Calu3 (cell line): ENCODE measurements around the gene AOAH. TPM values are rescaled to one million over a fixed set of nuclear protein-coding genes. Genes with fewer than 3 reads are reported as not detected.

ENCODE experiments used
- BruUV-seq: library from RNA; stranded (reverse); fragments of 400-500 nt; replicated peaks from 2 replicates; lab custom pipeline; 2021; lab: Mats Ljungman, UMichigan
- CTCF ChIA-PET: fragments of 300-600 bp; sonication (Branson Sonifier 250); formaldehyde crosslinking; loops from one replicate; lab custom pipeline; 2022; ENCODE audit warnings: antibody characterized with exemption; lab: Charles Lee
- DNase-seq: peaks from one replicate; pipeline ENCODE4 v3.0.0; 2022
- H3K27ac Mint-ChIP-seq: one replicate; pipeline ENCODE4 v1.8.0; 2022; ENCODE audit warnings: mixed read lengths; ENCODE audit not compliant: unreplicated experiment
- H3K27me3 Mint-ChIP-seq: one replicate; pipeline ENCODE4 v1.8.0; 2022; ENCODE audit warnings: mixed read lengths; ENCODE audit not compliant: unreplicated experiment
- H3K36me3 Mint-ChIP-seq: one replicate; pipeline ENCODE4 v1.8.0; 2022; ENCODE audit warnings: mild to moderate bottlenecking, moderate library complexity, mixed read lengths; ENCODE audit not compliant: insufficient read depth, unreplicated experiment
- H3K4me1 Mint-ChIP-seq: one replicate; pipeline ENCODE4 v1.8.0; 2022; ENCODE audit warnings: mild to moderate bottlenecking, low read depth, mixed read lengths; ENCODE audit not compliant: unreplicated experiment
- H3K4me3 Mint-ChIP-seq: one replicate; pipeline ENCODE4 v1.8.0; 2022; ENCODE audit warnings: mild to moderate bottlenecking, low read depth, moderate library complexity, mixed read lengths; ENCODE audit not compliant: unreplicated experiment
- H3K9me3 Mint-ChIP-seq: one replicate; pipeline ENCODE4 v1.8.0; 2022; ENCODE audit warnings: low read depth, mixed read lengths; ENCODE audit not compliant: unreplicated experiment
- CTCF ChIP-seq: fragments of 200-600 bp; IDR thresholded peaks from one replicate; pipeline ENCODE4 v1.8.0; 2022; ENCODE audit warnings: antibody characterized with exemption; ENCODE audit not compliant: unreplicated experiment
- intact Hi-C: fragments of 100-400 bp; cut with micrococcal nuclease; formaldehyde crosslinking; loops from one replicate; pipeline ENCODE4 v1.10.0; 2022; ENCODE audit not compliant: unreplicated experiment
- total RNA-seq: library from RNA; stranded (reverse); gene quantifications from 2 replicates; pipeline ENCODE4 v1.2.3, GENCODE V29; 2022

Gene AOAH
- total RNA-seq, 1 experiment from 2014 or later, result not detected

DNA sequence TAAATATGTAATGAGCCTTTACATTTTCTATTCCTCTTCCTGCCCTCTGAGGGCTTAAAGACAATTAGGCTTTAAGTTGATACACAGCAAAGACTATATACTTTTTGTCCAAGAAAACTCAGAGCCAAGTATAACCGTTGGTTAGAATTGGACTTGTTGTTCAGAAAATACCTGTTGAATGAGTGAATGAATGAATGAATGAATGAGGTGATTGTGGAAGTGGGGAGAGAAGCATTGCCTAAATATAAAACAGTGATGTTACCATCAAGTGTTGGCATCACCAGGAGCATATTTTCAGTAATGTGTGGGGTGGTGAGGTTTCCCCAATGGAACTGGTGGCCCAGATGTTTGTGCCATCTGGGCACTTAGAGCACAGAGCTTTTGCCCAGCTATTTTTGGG is 106.9 kb downstream of the AOAH start:
- BruUV-seq, result no TSS peak

GRCh38 chr7:36615852-36616540 is 108.3 kb downstream of the AOAH start:
- Mint-ChIP-seq H3K27ac (no peak overlapping the region), H3K36me3 (no peaks in the 10 kb centered on the region), H3K9me3 (no peaks in the 10 kb centered on the region), H3K27me3 (no peaks in the 10 kb centered on the region), H3K4me3 (no peak overlapping the region), H3K4me1 (no peaks in the 10 kb centered on the region)
- BruUV-seq, result no TSS peak
- no peak for TF ChIP-seq CTCF
- CTCF ChIA-PET, result interaction anchor here (1.2 kb wide), 1 partner anchor 180 kb away, joined by 3 read pairs; no protein-coding TSS in a partner anchor
- DNase-seq, result no peak
- intact Hi-C loops, result no loop called here

More for the DNA sequence above, 106.9 kb downstream of the AOAH start:
- CTCF ChIA-PET, result no interaction called here
- TF ChIP-seq CTCF, result no peak
- H3K9me3 Mint-ChIP-seq, result no peaks in the 10 kb centered on the region
- no peaks in the 10 kb centered on the region for H3K4me1 Mint-ChIP-seq
- no peaks in the 10 kb centered on the region for H3K36me3 Mint-ChIP-seq
- H3K27me3 Mint-ChIP-seq, result no peaks in the 10 kb centered on the region
- H3K27ac Mint-ChIP-seq, result no peak overlapping the region
- no peak for DNase-seq
- intact Hi-C loops, result no loop called here
- no peak overlapping the region for H3K4me3 Mint-ChIP-seq

GRCh38 chr7:36614959-36615358 is 109.3 kb downstream of the AOAH start:
- intact Hi-C loops, result no loop called here
- no peak for TF ChIP-seq CTCF
- CTCF ChIA-PET, result interaction anchor here (1.2 kb wide), 1 partner anchor 181 kb away, joined by 3 read pairs; no protein-coding TSS in a partner anchor
- H3K27ac Mint-ChIP-seq, result no peak overlapping the region
- H3K27me3 Mint-ChIP-seq, result no peaks in the 10 kb centered on the region
- BruUV-seq, result no TSS peak
- DNase-seq, result no peak
- no peaks in the 10 kb centered on the region for H3K4me1 Mint-ChIP-seq
- H3K4me3 Mint-ChIP-seq, result no peak overlapping the region
- H3K9me3 Mint-ChIP-seq, result no peaks in the 10 kb centered on the region
- H3K36me3 Mint-ChIP-seq, result no peaks in the 10 kb centered on the region

GRCh38 chr7:36613031-36613614 is 111.2 kb downstream of the AOAH start:
- Mint-ChIP-seq H3K9me3 (no peaks in the 10 kb centered on the region), H3K36me3 (no peaks in the 10 kb centered on the region), H3K4me1 (no peaks in the 10 kb centered on the region), H3K27ac (no peak overlapping the region), H3K4me3 (no peak overlapping the region), H3K27me3 (peaks cover 11% of the 10 kb centered on the region)
- TF ChIP-seq CTCF, result no peak
- DNase-seq, result no peak
- CTCF ChIA-PET, result interaction anchor here (0.8 kb wide), 1 partner anchor 286 kb away, joined by 3 read pairs; no protein-coding TSS in a partner anchor
- BruUV-seq, result no TSS peak
- intact Hi-C loops, result no loop called here
